ENCODE data around the gene TNS2.

DNA sequence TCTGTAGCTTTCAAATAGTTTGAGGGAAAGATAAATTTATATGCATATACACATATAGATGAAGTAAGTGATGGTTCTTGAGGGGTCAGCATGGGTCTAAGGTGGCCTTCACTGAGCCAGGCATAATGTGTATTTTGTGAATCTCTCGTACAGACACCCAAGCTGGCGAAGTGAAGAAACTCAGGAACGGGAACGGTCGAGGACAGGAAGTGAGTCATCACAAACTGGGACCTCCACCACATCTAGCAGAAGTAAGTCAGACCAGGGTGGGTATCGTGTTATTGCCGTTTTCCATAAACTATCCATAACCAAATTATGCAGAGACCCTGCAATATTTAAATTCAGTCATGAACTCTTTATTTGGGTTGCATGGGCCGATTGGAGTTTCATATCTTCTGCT lies 15.4 kb upstream of the TNS2 start:
- no peak for TF ChIP-seq GATA3 (IDR thresholded peaks at IDR 0.05; ENCODE audit: low read depth, low read length)
- no peak for TF ChIP-seq GATA2 (IDR thresholded peaks at IDR 0.05; ENCODE audit: low read depth, low read length)

Measured in SH-SY5Y (cell line).